GM21825 (cell line): Measurements from ENCODE around the gene MND1.

Source experiments
- ATAC-seq: cut with Tn5 transposase; IDR thresholded peaks from one replicate; pipeline ENCODE4 v1.9.1; 2021; ENCODE audit warnings: mild to moderate bottlenecking, moderate library complexity; ENCODE audit not compliant: unreplicated experiment

The MND1 gene

DNA sequence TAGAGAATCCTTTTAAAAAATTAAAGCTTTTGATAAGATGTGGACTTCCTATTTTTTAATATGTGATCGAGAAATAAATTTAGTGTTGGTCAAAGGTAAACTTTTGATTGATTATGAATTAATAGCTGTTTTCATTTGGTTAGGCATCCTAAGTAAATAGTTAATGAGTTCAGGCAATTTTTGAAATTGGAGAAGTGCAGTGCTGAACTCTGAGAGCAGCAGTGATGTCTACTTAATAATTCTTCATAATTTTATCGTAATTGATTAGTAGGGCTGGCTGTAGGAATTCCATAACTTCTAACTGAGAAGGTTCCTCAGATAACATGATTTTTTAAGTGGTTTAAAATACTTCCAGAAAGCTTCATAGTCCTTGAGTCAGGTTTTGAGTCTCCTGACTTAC is 1.5 kb downstream of the MND1 start:
- ATAC-seq, result no peak

DNA sequence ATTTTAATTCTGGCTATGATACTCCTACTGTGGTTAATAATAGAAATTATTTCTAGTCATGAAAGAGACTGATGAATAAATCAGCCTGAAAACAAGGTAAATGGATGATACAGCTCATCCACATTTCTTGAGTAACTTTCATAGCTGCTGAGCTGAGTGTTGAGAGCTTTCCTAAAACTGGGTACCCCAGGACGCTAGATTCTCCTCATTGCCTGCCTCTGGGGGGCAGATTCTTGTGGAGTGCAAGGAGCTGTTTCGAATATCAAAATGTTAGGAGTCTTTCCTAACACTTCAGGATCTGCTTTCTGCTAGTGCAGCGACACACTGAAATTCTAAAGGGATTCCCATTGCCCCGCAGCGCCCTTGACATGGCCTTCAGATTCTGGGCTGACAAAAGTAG is 2.1 kb downstream of the MND1 start:
- ATAC-seq, result no peak

DNA sequence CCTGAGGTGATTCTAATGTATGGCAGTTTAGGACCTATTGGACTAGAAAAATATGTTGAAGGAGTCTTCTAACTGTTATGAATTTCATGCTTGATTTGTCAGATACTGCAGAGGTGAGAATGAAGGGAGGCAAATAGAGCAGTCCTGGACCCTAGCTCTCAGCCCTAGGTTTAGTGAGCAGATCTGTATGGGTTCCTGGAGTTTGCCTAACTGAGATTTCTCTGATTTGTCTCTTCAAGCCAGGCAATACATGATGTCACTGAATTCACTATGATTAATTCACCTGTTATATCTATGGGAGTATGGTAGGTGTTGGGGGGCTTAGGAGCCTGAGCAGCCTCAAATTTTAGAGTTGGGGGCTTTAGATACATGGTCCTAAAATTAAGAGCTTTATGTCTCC is 2.6 kb downstream of the MND1 start:
- no peak for ATAC-seq

DNA sequence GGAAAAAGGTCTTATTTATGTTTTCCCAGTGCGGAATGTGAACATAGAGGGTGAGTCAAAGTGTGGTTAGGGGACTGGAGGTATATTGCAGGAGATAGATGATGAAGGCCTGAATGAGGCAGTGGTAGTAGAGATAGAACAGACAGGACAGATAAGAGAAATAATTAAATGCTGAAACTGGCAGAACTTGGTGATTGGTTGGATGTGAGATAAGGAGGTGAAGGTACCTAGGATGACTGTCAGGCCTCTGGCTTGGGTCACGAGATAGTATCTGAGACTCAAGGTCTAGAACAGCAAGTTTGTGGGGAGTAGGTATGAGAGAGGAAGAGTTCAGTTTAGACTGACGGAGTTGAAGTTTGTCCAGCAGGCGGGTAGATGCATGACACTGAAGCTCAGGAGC is 3.5 kb downstream of the MND1 start:
- ATAC-seq, result no peak

DNA sequence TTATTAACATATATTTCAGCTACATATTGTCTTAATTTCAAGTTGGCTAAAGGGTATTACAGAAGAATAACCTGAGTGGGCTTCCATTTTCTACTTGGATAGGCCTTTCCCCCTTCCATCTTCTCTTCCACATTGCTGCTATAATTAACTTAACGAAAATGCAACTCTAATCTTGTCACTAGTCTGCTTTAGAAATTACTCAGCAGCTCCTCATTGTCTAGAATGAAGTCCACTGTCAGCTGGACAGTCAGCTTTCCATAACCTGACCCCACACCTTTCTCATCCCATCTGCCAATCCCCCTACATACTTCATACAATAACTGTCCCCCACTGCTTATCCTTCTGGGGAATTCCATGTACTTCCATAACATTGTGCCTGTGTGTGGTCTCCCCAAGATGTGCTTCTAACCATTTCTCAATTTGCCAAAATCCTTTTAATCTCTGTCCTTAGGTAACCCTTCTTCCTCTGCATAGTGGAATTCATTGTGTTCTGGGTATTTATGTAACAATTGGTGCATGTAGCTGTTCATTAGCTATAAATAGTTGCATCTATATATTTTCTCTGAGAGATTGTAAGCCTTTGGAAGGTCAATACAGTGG is 4.8 kb downstream of the MND1 start:
- no peak for ATAC-seq

DNA sequence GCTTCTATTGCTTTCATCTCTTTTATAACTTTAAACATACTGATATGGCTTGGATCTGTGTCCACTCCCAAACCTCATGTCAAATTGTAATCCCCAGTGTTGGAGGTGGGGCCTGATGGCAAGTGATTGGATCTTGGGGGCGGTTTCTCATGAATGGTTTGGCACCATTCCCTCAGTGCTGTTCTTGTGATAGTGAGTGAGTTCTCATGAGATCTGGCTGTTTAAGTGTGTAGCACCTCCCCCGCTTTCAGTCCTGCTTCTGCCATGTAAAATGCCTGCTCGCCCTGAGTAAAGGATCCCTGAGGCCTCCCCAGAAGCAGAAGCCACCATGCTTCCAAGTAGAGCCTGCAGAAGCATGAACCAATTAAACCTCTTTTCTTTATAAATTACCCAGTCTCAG is 17.7 kb downstream of the MND1 start:
- ATAC-seq, result no peak

DNA sequence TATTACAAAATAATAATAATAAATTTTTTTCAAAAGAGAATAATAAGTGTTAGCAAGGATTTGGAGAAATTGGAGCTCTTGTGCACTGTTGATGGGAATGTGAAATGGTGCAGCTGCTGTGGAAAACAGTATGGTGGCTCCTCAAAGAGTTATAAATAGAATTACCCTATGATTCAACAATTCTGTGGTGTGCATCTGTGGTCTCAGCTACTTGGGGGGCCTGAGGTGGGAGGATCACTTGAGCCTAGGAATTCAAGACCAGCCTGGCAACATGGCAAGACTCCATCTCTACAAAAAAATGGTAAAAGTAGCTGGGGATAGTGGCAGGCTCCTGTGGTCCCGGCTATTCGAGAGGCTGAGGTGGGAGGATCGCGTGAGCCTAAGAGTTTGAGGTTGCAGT is 19.6 kb downstream of the MND1 start:
- ATAC-seq, result no peak

DNA sequence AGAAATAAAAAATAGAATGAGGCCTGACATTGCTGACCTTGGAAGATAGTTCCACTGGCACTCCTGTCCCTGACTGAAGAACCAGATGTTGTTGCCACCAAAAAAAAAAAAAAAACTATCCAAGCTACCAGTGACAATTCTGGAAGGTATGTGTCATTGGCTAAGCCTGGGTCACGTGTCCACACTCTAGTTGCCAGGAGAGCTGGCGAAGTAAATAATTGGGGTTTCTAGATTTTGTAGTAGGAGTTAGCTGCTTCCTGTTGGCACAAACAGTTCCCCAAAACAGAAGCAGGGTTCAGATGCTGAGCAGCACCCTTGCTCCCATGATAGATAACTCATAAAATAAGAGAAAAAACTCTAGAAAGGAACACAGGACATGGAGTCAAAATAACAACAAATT is 20.5 kb downstream of the MND1 start:
- no peak for ATAC-seq

DNA sequence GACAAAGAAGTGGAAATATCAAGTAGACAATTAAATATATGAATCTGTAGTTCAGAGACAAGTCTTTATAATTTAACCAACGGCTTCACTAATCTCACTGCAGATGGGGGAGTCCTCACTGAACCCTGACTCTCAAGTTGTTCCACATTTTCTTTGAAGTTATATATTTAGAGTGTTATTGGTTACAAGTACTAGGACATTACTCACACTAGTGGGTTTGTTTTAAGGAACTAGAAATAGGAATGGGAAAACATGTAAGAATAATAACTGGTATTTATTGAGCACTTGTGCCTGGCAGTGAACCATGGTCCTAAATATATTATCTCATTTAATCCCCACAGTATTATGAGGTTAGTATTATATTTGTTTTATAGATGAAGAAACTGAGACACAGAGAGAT is 22.0 kb downstream of the MND1 start:
- no peak for ATAC-seq

DNA sequence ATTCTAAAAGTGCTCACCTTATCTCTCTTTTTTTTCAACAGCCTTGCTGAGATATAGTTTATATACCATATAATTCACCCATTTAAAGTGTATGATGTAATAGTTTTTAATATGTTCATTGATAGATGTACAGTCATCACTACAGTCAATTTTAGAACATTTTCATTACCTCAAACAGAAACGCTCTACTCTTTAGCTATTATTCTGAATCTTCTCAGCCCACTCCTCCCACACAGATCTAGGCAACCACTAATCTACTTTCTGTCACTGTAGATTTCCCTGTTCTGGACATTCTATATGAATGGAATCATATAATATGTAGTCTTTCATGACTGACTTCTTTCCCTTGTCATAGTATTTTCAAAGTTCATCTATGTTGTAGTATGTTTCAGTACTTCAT is 22.6 kb downstream of the MND1 start:
- no peak for ATAC-seq

DNA sequence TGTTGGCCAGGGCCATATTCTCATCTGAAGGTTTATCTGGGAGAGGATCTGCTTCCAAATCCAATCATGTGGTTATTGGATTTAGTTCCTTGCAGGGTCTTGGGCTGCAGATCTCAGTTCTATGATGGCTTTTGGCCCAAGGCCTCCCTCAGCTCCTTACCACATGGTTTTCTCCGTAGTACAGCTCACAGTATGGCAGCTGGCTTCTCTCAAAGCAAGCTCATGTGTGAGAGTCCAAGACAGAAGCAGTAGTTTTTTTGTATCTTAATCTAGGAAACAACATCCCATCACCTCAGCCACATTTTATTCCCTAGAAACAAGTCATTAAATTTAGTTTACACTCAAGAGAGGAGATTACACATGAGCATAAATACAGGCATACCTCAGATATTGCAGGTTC is 24.5 kb downstream of the MND1 start:
- no peak for ATAC-seq

DNA sequence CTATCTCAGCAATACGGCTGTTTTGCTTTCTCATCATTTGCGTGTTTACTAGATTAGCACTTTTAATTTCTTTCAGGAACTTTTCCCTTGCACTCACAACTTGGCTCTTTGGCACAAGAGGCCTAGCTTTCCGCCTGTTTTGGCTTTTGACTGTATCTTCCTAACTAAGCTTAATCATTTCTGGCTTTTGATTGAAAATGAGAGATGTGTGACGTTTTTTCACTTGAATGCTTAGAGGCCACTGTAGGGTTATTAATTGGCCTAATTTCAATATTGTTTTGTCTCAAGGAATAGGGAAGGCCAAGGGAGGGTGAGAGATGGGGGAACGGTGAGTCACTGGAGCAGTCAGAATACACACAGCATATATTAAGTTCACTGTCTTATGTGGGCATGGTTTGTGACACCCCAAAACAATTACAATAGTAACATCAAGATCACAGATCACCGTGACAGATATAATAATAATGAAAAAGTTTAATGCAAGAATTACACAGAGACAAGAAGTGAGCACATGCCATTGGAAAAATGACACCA is 27.3 kb downstream of the MND1 start:
- ATAC-seq, result no peak

DNA sequence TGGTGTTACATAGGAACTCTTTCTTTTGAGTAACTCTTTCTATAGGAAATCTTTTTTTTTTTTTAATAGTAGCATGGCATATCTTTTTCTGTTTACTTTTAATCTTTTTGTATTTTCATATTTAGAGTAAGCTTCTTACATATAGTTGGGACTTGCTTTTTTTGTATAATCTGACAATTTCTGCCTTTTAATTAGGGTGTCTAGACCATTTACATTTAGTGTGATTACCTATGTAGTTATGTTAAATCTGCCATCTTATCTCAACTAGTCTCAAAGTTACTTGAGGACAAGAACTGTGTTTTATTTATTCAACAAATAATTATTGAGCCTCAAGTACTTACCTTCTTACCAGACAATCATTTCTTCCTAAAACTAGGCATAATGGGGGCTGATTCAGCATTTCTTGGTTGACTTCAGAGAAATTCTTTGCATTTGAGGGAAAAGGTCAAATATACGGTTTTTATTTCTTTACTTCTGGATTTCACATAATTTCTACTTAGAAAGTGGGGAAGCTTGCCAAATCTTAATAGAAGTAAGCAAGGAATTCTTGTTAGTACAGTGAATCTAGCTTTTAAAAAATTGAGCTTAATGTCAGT is 28.6 kb downstream of the MND1 start:
- ATAC-seq, result no peak

DNA sequence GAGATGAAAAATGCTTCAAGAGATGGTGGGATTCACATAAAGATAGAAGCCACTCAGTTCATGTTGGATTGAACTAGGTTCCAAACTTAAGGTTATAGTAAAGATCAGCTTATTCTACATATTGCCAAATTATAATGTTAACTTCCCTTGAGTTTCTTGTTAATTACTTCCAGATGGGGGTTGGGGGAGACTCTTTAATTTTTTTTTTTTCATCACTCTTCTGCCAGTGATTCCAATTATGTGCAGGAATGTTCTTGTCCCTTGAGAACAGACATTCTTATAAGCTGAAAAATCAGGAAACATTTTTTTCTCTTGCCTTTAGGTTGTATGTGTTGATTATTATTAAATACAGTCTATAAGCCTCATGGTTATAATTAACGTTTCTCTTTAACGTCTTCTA is 30.0 kb downstream of the MND1 start:
- no peak for ATAC-seq

DNA sequence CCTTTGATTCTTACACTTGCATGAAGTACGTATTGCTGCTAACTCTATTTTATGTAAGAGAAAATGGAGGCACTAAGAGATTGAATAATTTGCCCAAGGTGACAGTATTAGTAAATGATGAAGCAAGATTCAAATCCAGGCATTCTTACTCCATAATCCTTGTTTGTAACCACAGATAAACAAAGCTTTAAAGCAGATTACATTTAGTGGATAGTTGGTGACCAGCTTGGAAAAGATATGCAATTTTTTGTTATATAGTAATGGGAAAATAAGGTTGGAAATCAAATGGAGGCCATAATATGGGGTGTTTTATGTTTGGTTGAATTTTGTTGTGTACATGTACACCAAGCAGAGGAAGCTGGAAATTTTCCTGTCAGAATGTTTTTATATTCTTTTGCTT is 30.8 kb downstream of the MND1 start:
- no peak for ATAC-seq

DNA sequence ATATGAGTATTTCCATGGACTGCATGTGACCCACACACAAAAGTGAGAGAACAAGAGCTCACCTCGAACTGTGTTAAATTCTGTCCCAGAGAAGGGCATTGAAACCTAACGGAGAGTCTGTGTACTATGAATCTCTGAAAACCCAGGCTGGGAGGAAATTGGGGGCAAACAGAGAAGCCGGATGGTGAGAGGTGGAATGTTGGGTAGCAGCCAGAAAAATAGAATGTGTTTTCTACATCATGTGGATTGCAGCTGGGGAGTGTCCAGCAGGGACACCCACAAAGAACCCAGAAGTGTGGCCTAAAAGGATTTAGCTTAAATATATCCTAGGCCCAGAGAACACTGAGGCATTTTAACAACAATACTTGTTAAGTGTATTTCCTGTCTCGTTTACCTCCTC is 38.6 kb downstream of the MND1 start:
- no peak for ATAC-seq

DNA sequence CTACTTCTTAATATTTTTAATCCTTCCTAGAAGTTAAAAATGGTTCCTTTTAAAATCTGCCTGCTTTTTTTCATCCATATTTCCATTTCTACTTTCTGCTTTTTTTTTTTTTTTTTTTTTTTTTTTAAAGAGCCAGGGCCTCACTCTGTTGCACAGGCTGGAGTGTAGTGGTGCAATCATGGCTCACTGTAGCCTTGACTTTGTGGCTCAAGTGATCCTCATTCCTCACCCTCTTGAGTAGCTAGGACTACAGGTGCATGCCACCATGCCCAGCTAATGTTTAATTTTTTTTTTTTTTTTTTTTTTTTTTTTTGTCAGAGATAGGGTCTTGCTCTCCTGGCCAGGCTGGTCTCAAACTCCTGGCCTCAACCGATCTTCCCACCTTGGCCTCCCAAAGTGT is 39.7 kb downstream of the MND1 start:
- no peak for ATAC-seq

DNA sequence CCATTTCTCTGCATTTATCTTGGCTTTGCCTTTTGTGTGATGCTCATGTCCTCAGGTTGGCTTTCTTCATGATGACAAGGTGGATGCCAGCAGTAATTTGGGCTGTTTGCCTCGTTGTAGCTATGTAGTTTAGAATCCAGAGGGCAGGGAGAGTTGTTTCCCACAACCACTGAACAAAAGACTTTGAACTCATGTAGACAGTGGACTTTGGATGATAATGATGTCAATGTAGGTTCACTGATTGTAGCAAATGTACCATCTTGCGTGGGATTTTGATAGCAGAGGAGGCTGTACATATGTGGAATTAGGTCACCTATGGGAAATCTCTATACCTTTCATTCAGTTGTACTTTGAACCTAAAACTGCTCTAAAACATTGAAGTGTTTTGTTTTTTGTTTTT is 41.3 kb downstream of the MND1 start:
- ATAC-seq, result no peak

DNA sequence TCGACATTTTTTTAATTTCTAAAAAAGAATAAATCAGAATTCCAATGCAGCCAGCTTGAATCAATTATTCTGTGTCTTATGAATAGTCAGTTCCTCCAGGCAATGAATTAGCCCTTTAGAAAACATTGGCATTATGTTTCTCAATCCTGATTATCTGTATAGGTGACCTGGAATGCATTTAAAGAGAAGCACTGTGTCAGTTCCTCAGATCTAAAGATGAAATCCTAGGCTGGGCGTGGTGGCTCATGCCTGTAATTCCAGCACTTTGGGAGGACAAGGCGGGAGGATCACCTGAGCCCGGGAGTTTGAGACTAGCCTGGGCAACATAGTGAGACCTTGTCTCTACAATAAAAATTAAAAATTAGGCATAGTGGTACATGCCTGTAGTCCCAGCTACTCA is 43.5 kb downstream of the MND1 start:
- ATAC-seq, result no peak

DNA sequence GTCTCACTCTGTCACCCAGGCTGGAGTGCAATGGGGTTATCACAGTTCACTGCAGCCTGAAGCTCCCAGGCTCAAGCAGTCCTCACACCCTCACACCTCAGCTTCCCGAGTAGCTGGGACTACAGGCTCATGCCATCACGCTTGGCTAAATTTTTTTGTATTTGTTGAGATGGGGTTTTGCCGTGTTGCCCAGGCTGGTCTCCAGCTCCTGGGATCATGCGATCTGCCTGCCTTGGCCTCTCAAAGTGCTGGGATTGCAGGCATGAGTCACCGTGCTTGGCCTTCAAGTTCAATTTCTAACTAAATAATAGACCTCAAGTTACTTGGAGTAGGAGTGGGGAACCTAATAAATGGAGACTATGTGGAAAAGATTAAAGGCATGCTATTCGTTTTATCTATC is 48.9 kb downstream of the MND1 start:
- no peak for ATAC-seq

DNA sequence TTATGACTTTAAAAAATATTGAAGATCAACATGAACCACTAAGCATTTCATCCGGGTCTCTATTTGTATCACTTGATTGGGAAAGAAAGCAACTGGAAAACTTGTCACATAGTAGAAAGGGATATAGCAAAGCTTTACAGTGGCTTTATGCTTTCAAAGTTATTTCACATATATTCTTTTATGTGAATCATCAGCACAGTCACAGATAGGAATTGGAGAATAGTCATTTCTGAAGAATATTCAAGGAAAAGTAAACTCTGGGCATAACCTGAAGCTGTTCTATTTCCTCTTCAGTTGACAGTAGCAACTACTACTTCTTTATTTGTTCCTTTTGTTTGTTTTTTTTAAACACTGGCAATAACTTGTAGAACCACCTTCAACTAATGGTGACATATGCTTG is 50.5 kb downstream of the MND1 start:
- no peak for ATAC-seq

DNA sequence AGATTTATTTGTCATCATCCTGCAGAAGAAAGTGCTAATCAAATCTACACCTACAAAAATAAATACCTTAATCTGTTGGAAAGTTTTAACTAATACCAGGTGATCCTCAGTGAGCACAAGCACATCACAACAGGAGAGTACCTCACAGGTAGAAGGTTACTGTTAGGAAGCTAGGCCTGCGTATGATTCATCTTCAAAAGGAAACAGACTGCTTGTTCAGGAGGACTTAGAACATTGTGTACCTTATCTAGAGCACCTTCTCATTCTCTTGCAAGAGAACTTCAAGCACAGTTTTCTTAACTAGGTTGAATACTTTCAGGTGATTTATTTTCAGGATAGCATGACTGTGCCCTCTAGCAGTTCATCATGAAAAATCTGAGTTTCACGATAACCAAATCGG is 54.2 kb downstream of the MND1 start:
- ATAC-seq, result no peak

DNA sequence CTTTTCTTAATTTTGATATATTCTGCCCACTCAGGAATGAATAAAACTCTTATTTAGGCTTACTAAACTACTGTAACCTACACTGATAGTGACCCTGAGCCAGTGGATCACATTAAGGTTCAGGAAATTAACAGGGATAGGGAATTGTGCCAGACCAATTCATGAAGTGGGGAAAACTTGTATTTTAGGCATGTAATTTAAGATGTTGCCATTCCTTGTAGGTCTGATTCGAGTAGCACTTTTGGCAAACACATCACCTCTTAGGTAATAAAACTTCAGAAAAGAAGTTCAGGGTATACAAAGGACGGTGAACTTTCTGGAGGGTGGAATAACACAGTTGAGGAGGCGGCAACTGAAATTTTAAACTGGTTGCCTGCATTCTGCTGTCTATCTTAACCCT is 54.9 kb downstream of the MND1 start:
- ATAC-seq, result no peak
